Osteoblast (primary cell): Measurements from ENCODE around the gene PIP5KL1. TPM values are rescaled to one million over a fixed set of nuclear protein-coding genes. Genes with fewer than 3 reads are reported as not detected.

ENCODE experiments used
- DNase-seq: peaks from one replicate; pipeline ENCODE4 v3.0.0; 2011; ENCODE audit warnings: low spot score, mixed read lengths; ENCODE audit not compliant: insufficient read length; ENCODE audit errors: missing footprints
- H2AFZ ChIP-seq: 2 replicates; pipeline ENCODE4 v1.6.0; 2011; ENCODE audit warnings: mild to moderate bottlenecking, low read length
- H3K27ac ChIP-seq: 2 replicates; pipeline ENCODE4 v1.5.1; 2011; ENCODE audit warnings: mild to moderate bottlenecking, low read depth, low read length, moderate library complexity
- H3K27me3 ChIP-seq: 2 replicates; pipeline ENCODE4 v1.6.0; 2012; ENCODE audit warnings: mild to moderate bottlenecking, control low read depth, inconsistent platforms, low read length, moderate library complexity; ENCODE audit not compliant: insufficient read depth
- H3K36me3 ChIP-seq: 2 replicates; pipeline ENCODE4 v1.5.1; 2011; ENCODE audit warnings: mild to moderate bottlenecking, low read length, control low read depth, moderate library complexity; ENCODE audit not compliant: insufficient read depth
- H3K4me1 ChIP-seq: 2 replicates; pipeline ENCODE4 v1.5.1; 2011; ENCODE audit warnings: mild to moderate bottlenecking, low read length, control low read depth, moderate library complexity; ENCODE audit not compliant: insufficient read depth
- H3K4me2 ChIP-seq: 2 replicates; pipeline ENCODE4 v1.6.0; 2011; ENCODE audit warnings: mild to moderate bottlenecking, low read length; ENCODE audit not compliant: insufficient read depth
- H3K4me3 ChIP-seq: fragments of 200-600 bp; sonication (generic); 3 replicates; pipeline ENCODE4 v1.5.1; 2012; ENCODE audit warnings: mild to moderate bottlenecking, low read length, inconsistent platforms; ENCODE audit not compliant: insufficient read depth
- H3K79me2 ChIP-seq: 2 replicates; pipeline ENCODE4 v1.6.0; 2012; ENCODE audit warnings: mild to moderate bottlenecking, low read length, control low read depth, inconsistent platforms; ENCODE audit not compliant: insufficient read depth
- H3K9me3 ChIP-seq: 2 replicates; pipeline ENCODE4 v1.5.1; 2011; ENCODE audit warnings: low read depth, low read length, control low read depth
- H4K20me1 ChIP-seq: 2 replicates; pipeline ENCODE4 v1.6.0; 2012; ENCODE audit warnings: mild to moderate bottlenecking, low read length, control low read depth; ENCODE audit not compliant: insufficient read depth
- CTCF ChIP-seq: IDR thresholded peaks from 2 replicates; pipeline ENCODE4 v1.5.1; 2011; ENCODE audit warnings: mild to moderate bottlenecking, low read depth, low read length, moderate library complexity; ENCODE audit errors: extremely low read depth
- total RNA-seq: library from RNA; depleted of rRNA; stranded (reverse); fragments of >200 nt; gene quantifications from 2 replicates; pipeline ENCODE4 v1.2.3, GENCODE V29; 2012

PIP5KL1 gene
- total RNA-seq, 1 donor: 2.2 TPM

- Histone ChIP-seq H3K4me2 (no peak overlapping the region), H2AFZ (no peak overlapping the region), H3K4me1 (peaks cover 30% of the 10 kb centered on the region), H3K4me3 (no peak overlapping the region), H3K79me2 (peaks cover 93% of the 10 kb centered on the region), H3K36me3 (no peaks in the 10 kb centered on the region), H4K20me1 (peaks cover 16% of the 10 kb centered on the region), H3K27me3 (no peaks in the 10 kb centered on the region), H3K27ac (peak overlapping the region; percentile 8), H3K9me3 (no peaks in the 10 kb centered on the region)
- peak; percentile 41 for DNase-seq
- no peak for TF ChIP-seq CTCF
Measured at GRCh38 chr9:127967151-127967809, 36.7 kb upstream of the PIP5KL1 start.

GRCh38 chr9:127966416-127967150, 36.0 kb upstream of the PIP5KL1 start:
- Histone ChIP-seq H3K27ac (peak overlapping the region; percentile 84), H3K79me2 (peaks cover 93% of the 10 kb centered on the region), H3K4me1 (peaks cover 30% of the 10 kb centered on the region), H3K9me3 (no peaks in the 10 kb centered on the region), H3K4me3 (no peak overlapping the region), H4K20me1 (peaks cover 16% of the 10 kb centered on the region), H3K36me3 (no peaks in the 10 kb centered on the region), H2AFZ (no peak overlapping the region), H3K4me2 (no peak overlapping the region), H3K27me3 (no peaks in the 10 kb centered on the region)
- peak; percentile 68 for DNase-seq
- TF ChIP-seq CTCF: no peak

- Histone ChIP-seq H3K4me2 (peak overlapping the region; percentile 70), H2AFZ (peak overlapping the region; percentile 45), H3K4me1 (peaks cover 30% of the 10 kb centered on the region)
Measured at GRCh38 chr9:127965953-127966352, 35.4 kb upstream of the PIP5KL1 start.

More at GRCh38 chr9:127965953-127966352, 35.4 kb upstream of the PIP5KL1 start:
- peaks cover 93% of the 10 kb centered on the region for H3K79me2 ChIP-seq
- no peaks in the 10 kb centered on the region for H3K36me3 ChIP-seq
- no peak for TF ChIP-seq CTCF
- H3K27me3 ChIP-seq: no peaks in the 10 kb centered on the region
- no peak for DNase-seq
- peaks cover 21% of the 10 kb centered on the region for H4K20me1 ChIP-seq
- peak overlapping the region; percentile 84 for H3K27ac ChIP-seq
- H3K4me3 ChIP-seq: no peak overlapping the region
- H3K9me3 ChIP-seq: no peaks in the 10 kb centered on the region
